ENCODE measurements around the gene KLHL25. TPM values are rescaled to one million over a fixed set of nuclear protein-coding genes. Genes with fewer than 3 reads are reported as not detected.

The KLHL25 gene
- total and polyA plus RNA-seq, 8 donors = 1.2 to 36.2 (median 5.8) TPM

DNA sequence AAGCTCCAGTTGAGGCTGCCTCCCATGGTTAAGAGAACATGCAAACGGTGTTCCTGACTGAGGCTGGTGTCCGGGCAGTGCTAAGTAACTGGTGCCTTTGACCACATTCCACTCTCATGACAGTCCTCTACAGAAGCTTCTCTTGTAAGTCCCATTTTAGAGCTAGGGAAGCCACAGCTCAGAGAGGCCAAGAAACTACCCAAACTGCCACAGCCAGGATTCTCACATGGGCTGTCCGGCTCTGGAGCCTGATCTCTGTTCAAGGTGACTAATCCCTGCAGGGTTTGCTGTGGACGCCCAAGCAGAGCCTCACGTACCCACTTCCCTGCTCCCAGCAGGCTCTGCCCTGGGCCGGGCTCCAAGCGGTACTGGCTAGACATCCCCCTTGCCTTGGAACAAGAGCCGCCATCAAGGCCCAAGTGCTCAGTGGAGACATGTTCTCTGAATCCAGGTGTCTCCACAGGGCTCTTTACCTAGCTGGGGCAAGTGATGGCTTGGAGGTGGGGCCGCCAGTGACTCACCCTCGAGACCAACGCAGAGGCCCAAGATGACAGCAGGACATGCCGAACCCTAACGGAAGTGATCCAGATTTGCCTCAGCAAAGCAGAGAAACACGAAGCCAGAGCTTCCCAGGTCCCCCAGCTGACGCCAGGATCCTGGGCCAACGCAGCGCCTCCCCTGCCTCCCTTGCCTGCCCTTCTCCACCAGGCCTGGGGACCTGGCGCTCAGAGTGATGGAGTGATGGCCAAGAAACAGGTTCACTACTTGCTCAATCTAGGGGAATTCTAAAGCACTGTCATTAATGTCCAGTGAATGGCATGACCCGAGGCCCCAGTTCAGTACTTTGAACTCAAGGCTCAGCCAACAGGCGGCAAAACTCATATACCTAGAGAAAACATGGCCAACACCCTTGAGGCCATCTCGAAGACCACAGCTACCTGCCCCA lies 24.4 kb downstream of the KLHL25 start:
- intact Hi-C loops (cut with DNase I; ENCODE audit: low total_unique reads) = no loop called here
- no peak overlapping the region for H3K4me3 ChIP-seq
- H3K4me1 ChIP-seq = peaks cover 11 to 39% (median 25%) of the 10 kb centered on the region in 4 donors
- TF ChIP-seq POLR2A (IDR thresholded peaks at IDR 0.05) = no peak
- TF ChIP-seq, protein P1, sequence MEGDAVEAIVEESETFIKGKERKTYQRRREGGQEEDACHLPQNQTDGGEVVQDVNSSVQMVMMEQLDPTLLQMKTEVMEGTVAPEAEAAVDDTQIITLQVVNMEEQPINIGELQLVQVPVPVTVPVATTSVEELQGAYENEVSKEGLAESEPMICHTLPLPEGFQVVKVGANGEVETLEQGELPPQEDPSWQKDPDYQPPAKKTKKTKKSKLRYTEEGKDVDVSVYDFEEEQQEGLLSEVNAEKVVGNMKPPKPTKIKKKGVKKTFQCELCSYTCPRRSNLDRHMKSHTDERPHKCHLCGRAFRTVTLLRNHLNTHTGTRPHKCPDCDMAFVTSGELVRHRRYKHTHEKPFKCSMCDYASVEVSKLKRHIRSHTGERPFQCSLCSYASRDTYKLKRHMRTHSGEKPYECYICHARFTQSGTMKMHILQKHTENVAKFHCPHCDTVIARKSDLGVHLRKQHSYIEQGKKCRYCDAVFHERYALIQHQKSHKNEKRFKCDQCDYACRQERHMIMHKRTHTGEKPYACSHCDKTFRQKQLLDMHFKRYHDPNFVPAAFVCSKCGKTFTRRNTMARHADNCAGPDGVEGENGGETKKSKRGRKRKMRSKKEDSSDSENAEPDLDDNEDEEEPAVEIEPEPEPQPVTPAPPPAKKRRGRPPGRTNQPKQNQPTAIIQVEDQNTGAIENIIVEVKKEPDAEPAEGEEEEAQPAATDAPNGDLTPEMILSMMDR (IDR thresholded peaks at IDR 0.05) = no peak
- TF ChIP-seq EP300 (IDR thresholded peaks at IDR 0.05) = no peak
- TF ChIP-seq POLR2AphosphoS5 (IDR thresholded peaks at IDR 0.05) = no peak
- H3K27ac ChIP-seq = peak overlapping the region in 2 of 5 donors; percentile 67 to 77
- no peak for DNase-seq
- H3K36me3 ChIP-seq = peaks cover 0 to 26% (median 19%) of the 10 kb centered on the region in 4 donors
- H3K9me3 ChIP-seq = no peaks in the 10 kb centered on the region
- H3K27me3 ChIP-seq = no peaks in the 10 kb centered on the region
- 90 to 94% (median 92%) methylated on average over 6 to 21 of the region's 21 CpGs for WGBS, 5 donors

DNA sequence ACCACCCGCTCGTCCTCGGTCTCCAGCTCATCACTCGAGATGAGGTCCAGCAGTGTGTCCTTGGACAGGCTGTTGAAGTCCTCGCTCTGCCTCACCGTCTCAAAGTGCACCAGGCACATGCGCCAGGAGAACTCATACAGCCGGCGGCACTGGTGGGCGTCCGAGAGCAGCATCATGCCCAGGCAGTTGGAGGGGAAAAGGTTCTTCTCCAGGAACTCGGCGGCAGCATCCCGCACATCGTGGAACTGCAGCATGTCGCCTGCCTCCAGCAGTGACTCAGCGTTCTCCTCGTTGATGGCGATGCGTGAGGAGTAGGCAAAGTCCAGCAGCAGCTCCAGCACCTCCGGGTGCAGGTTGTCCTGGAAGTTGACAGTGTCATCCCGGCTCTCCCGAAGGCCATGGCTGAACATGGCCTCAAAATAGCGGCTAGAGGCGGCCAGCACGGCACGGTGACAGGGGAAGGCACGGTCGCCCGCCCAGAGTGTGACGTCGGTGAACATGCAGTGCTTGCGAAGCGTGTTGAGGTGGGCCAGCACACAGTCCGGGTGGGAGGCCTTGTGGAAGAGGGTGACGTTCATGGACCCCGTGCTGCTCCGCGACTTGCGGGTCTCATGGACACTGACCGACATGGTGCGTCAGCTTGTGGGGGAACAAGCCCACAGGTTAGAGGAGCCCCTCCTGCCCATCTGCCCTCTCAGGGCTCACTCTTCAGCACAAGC lies 25.4 kb downstream of the KLHL25 start:
- 97 to 98% (median 97%) methylated on average over 34 to 42 of the region's 42 CpGs for WGBS, 5 donors
- TF ChIP-seq POLR2A (IDR thresholded peaks at IDR 0.05) = no peak
- no peak for TF ChIP-seq EP300 (IDR thresholded peaks at IDR 0.05)
- no peak for TF ChIP-seq POLR2AphosphoS5 (IDR thresholded peaks at IDR 0.05)
- TF ChIP-seq, protein P1 (IDR thresholded peaks at IDR 0.05) = no peak
- DNase-seq = no peak
- Histone ChIP-seq H3K4me1 (peaks cover 11 to 47% (median 26%) of the 10 kb centered on the region in 4 donors), H3K36me3 (peaks cover 0 to 26% (median 19%) of the 10 kb centered on the region in 4 donors), H3K4me3 (no peak overlapping the region), H3K27me3 (no peaks in the 10 kb centered on the region), H3K9me3 (no peaks in the 10 kb centered on the region), H3K27ac (no peak overlapping the region)
- intact Hi-C loops (cut with DNase I; ENCODE audit: low total_unique reads) = no loop called here

DNA sequence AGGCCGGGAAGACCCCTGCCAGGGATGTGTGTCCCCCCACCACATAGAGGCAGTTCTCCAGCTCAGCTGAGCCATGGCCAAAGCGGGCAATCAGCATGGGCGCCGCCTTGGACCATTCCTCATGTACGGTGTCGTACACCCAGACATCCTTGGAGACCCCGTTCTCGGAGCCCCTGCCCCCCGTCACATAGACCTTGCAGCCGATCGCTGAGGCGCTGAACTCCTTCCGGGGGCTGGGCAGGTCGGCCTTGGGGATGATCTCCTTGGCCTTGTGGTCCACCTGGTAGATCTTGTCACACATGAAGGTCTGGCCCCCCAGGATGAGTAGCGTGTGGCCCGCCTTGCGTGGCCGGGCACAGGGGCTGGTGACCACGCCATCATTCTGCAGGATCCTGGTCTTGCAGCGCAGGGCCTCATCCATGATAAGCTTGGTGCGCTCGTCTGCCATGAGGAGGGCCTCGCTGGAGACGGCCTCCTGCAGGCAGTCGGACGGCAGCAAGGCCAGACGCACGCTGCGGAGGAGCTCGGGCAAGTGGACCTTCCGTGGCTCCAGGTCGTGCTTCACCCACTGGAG lies 26.0 kb downstream of the KLHL25 start:
- Histone ChIP-seq H3K4me3 (no peak overlapping the region), H3K4me1 (peaks cover 11 to 54% (median 29%) of the 10 kb centered on the region in 4 donors), H3K27ac (no peak overlapping the region), H3K27me3 (no peaks in the 10 kb centered on the region), H3K9me3 (no peaks in the 10 kb centered on the region), H3K36me3 (peaks cover 0 to 26% (median 19%) of the 10 kb centered on the region in 4 donors)
- intact Hi-C loops (cut with DNase I; ENCODE audit: low total_unique reads) = no loop called here
- 90 to 99% (median 98%) methylated on average over 18 to 32 of the region's 32 CpGs for WGBS, 5 donors
- no peak for DNase-seq
- TF ChIP-seq POLR2AphosphoS5 (IDR thresholded peaks at IDR 0.05) (no peak), EP300 (IDR thresholded peaks at IDR 0.05) (no peak), POLR2A (IDR thresholded peaks at IDR 0.05) (no peak)
- TF ChIP-seq, protein P1 (IDR thresholded peaks at IDR 0.05) = no peak

Data from stomach (tissue), 9 donors.